Measurements from ENCODE around the gene TRPT1. TPM values are rescaled to one million over a fixed set of nuclear protein-coding genes. Genes with fewer than 3 reads are reported as not detected.

TRPT1 gene
- total RNA-seq, 1 donor from 2014 or later: 29.4 TPM

- peaks cover 50% of the 10 kb centered on the region for H3K79me2 ChIP-seq (ENCODE audit: insufficient read depth, low read length)
- peaks cover 9% of the 10 kb centered on the region for H3K36me3 Mint-ChIP-seq (ENCODE audit: low read depth, unreplicated experiment)
- DNase-seq (ENCODE audit: low read depth): no peak
- TF ChIP-seq, protein P1, sequence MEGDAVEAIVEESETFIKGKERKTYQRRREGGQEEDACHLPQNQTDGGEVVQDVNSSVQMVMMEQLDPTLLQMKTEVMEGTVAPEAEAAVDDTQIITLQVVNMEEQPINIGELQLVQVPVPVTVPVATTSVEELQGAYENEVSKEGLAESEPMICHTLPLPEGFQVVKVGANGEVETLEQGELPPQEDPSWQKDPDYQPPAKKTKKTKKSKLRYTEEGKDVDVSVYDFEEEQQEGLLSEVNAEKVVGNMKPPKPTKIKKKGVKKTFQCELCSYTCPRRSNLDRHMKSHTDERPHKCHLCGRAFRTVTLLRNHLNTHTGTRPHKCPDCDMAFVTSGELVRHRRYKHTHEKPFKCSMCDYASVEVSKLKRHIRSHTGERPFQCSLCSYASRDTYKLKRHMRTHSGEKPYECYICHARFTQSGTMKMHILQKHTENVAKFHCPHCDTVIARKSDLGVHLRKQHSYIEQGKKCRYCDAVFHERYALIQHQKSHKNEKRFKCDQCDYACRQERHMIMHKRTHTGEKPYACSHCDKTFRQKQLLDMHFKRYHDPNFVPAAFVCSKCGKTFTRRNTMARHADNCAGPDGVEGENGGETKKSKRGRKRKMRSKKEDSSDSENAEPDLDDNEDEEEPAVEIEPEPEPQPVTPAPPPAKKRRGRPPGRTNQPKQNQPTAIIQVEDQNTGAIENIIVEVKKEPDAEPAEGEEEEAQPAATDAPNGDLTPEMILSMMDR (IDR thresholded peaks at IDR 0.05; ENCODE audit: insufficient read depth, low read depth, low read length): no peak
- TF ChIP-seq EZH2 (IDR thresholded peaks at IDR 0.05; ENCODE audit: insufficient read depth, low read length): no peak
- H3K4me1 Mint-ChIP-seq (ENCODE audit: low read depth, unreplicated experiment): peaks cover 23% of the 10 kb centered on the region
- H3K4me3 Mint-ChIP-seq (ENCODE audit: unreplicated experiment): peak overlapping the region; percentile 77
- H3K4me3 ChIP-seq (ENCODE audit: insufficient read depth, low read depth, low read length): no peak overlapping the region
- H3K27me3 ChIP-seq (ENCODE audit: insufficient read depth, low read length): no peaks in the 10 kb centered on the region
- H3K27ac ChIP-seq (ENCODE audit: low read depth, low read length): no peak overlapping the region
- H2AFZ ChIP-seq (ENCODE audit: low read depth, low read length): no peak overlapping the region
- H3K4me1 ChIP-seq (ENCODE audit: insufficient read depth, low read length): peaks cover 41% of the 10 kb centered on the region
- no peak overlapping the region for H3K27ac Mint-ChIP-seq (ENCODE audit: unreplicated experiment)
- H3K36me3 ChIP-seq (ENCODE audit: insufficient read depth, low read length): peaks cover 3% of the 10 kb centered on the region
- peaks cover 28% of the 10 kb centered on the region for H4K20me1 ChIP-seq (ENCODE audit: insufficient read depth, low read length)
- H3K4me2 ChIP-seq (ENCODE audit: low read length): peak overlapping the region; percentile 99
- H3K27me3 Mint-ChIP-seq (ENCODE audit: low read depth, unreplicated experiment): no peaks in the 10 kb centered on the region
- no peaks in the 10 kb centered on the region for H3K9me3 Mint-ChIP-seq (ENCODE audit: unreplicated experiment)
- FAIRE-seq: no peak
- H3K9ac ChIP-seq (ENCODE audit: low read length): no peak overlapping the region
- H3K9me3 ChIP-seq (ENCODE audit: insufficient read depth, low read depth, low read length): no peaks in the 10 kb centered on the region
These were observed 18.1 kb upstream of the TRPT1 start for GRCh38 chr11:64244107-64244506.

DNA sequence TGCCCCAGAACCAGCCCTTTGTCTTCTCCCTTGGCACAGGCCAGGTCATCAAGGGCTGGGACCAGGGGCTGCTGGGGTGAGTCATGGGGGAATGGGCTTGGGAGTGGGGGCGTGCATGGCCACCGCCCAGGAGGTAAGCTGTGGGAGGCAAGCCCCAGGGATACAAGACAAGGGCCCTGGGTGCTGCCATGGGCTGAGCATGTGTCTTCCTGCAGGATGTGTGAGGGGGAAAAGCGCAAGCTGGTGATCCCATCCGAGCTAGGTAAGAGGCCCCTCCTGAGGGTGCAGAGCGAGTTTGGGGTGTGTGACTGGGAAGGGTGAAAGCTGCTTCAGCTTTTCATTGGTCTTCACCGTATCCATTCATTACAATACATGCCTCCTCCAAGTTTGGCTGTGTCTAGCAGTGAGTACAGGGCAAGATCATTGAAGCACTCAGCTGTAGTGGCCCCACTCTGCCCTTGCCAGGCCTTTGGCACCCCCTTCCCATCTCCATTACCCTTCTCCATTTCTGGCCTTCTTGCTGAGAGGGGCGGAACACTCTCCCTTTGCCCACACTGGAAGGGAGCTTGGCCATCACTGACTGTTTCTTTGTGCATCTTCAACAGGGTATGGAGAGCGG lies 17.4 kb upstream of the TRPT1 start:
- Mint-ChIP-seq H3K27me3 (ENCODE audit: low read depth, unreplicated experiment) (no peaks in the 10 kb centered on the region), H3K4me3 (ENCODE audit: unreplicated experiment) (peak overlapping the region; percentile 77), H3K9me3 (ENCODE audit: unreplicated experiment) (no peaks in the 10 kb centered on the region), H3K27ac (ENCODE audit: unreplicated experiment) (peak overlapping the region; percentile 72), H3K4me1 (ENCODE audit: low read depth, unreplicated experiment) (peaks cover 21% of the 10 kb centered on the region), H3K36me3 (ENCODE audit: low read depth, unreplicated experiment) (peaks cover 9% of the 10 kb centered on the region)
- H3K9me3 ChIP-seq (ENCODE audit: insufficient read depth, low read depth, low read length): no peaks in the 10 kb centered on the region
- DNase-seq (ENCODE audit: low read depth) (no peak), FAIRE-seq (no peak)
- peak overlapping the region; percentile 88 for H3K9ac ChIP-seq (ENCODE audit: low read length)
- no peak overlapping the region for H3K27ac ChIP-seq (ENCODE audit: low read depth, low read length)
- peaks cover 50% of the 10 kb centered on the region for H3K79me2 ChIP-seq (ENCODE audit: insufficient read depth, low read length)
- peak overlapping the region; percentile 99 for H3K4me2 ChIP-seq (ENCODE audit: low read length)
- H3K4me1 ChIP-seq (ENCODE audit: insufficient read depth, low read length): peaks cover 41% of the 10 kb centered on the region
- H2AFZ ChIP-seq (ENCODE audit: low read depth, low read length): no peak overlapping the region
- H3K4me3 ChIP-seq (ENCODE audit: insufficient read depth, low read depth, low read length): peak overlapping the region; percentile 29
- TF ChIP-seq EZH2 (IDR thresholded peaks at IDR 0.05; ENCODE audit: insufficient read depth, low read length): no peak
- TF ChIP-seq, protein P1 (IDR thresholded peaks at IDR 0.05; ENCODE audit: insufficient read depth, low read depth, low read length): no peak
- H3K27me3 ChIP-seq (ENCODE audit: insufficient read depth, low read length): no peaks in the 10 kb centered on the region
- peaks cover 10% of the 10 kb centered on the region for H3K36me3 ChIP-seq (ENCODE audit: insufficient read depth, low read length)
- peaks cover 28% of the 10 kb centered on the region for H4K20me1 ChIP-seq (ENCODE audit: insufficient read depth, low read length)
